G401.6 (cell line): ENCODE data around the gene SSR1.
"Not testable (repeated sequence)": the region's sequence is repeated elsewhere in the genome, so short reads cannot be mapped to it uniquely, and the experiment has no call there.

Experiments
- FAIRE-seq: peaks from 2 replicates; lab custom pipeline; 2012; peaks lifted over from hg19 to GRCh38; lab: Jason Lieb, UNC

SSR1 gene

DNA sequence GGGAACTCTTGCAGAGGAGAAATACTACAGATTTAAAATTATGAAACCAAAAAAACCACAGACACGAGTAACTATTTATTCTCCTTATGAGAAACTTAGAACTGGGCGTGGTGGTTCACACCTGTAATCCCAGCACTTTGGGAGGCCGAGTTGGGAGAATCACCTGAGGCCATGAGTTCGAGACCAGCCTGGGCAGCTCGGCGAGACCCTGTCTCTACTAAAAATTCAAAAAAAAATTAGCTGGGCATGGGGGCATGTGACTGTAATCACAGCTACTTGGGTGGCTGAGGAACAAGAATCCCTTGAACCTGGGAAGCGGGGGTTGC lies 36.8 kb downstream of the SSR1 start:
- no peak for FAIRE-seq

DNA sequence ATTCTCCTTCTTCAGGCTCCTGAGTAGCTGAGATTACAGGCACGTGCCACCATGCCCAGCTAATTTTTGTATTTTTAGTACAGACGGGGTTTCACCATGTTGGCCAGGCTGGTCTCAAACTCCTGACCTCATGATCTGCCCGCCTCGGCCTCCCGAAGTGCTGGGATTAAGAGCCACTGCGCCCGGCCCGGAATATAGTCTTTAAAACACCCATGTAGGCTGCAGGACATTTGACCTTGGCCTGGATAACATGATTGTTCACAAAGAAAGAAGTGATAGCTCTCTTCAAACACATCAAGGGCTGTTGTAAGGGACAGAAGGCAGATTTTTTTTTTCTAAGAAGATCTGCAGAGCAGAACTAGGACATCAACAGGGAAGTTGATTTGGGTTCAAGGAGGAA lies 38.5 kb downstream of the SSR1 start:
- not testable (repeated sequence) for FAIRE-seq

DNA sequence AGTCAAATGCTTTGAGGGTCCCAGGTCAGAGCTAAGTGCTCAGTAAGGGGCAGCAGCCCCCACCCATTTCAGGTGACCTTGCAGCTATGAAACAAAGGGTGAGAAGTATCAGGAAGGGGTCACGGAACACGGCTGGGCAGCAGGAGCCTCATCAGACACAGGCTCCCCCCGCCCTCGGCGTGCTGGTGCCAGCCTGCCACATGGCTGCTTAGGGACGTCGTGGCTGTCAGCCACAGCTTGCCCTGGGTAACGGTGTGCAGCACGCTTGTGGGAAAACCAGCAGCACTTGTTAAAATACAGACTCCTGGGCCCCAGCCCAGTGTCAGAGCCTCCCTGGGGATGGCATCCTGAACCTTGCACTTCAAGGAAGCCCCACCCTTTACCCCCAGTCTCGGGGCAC lies 39.3 kb downstream of the SSR1 start:
- FAIRE-seq = no peak

DNA sequence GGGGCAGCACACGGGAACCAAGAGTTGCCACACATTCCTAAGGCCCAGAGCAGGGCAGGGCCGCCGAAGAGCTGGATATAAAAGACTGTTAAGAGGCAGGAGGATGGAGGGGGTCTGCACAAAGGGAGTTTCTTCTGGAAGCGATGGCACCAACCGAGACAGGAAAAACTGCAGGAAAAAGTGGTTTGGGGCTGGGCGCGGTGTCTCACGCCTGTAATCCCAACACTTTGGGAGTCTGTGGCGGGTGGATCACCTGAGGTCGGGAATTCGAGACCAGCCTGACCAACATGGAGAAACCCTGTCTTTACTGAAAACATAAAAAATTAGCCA lies 41.8 kb downstream of the SSR1 start:
- no peak for FAIRE-seq

DNA sequence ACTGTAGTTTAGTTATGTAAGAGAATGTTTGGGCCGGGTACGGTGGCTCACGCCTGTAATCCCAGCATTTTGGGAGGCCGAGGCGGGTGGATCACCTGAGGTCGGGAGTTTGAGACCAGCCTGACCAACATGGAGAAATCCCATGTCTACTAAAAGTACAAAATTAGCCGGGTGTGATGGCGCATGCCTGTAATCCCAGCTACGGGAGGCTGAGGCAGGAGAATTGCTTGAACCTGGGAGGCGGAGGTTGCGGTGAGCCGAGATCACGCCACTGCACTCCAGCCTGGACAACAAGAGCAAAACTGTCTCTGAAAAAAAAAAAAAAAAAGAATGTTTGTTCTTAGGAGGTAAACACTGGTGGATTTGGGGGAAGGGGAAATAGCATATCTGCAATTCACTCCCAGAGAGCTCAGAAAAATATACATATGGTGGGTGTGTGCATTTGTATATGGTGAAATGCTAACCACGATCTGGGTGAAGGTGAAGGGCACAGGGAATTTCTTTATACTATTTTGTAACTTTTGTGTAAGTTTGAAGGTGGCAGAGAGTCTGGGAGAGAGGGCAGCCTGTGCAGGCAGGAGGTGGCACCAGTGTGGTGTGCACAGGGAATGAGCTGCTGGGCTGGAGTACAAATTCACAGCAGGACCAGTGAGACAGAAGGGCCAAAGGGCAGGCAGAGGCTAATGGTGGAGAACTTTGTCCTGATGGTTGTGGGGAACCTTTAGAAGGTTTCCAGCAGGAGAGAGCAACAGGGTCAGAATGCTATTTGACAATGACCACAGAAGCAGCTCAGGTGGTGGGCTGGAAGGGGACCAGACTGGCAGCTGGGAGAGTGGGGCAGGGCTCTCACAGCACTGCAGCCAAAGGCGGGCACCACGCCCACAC lies 42.4 kb downstream of the SSR1 start:
- FAIRE-seq = no peak

DNA sequence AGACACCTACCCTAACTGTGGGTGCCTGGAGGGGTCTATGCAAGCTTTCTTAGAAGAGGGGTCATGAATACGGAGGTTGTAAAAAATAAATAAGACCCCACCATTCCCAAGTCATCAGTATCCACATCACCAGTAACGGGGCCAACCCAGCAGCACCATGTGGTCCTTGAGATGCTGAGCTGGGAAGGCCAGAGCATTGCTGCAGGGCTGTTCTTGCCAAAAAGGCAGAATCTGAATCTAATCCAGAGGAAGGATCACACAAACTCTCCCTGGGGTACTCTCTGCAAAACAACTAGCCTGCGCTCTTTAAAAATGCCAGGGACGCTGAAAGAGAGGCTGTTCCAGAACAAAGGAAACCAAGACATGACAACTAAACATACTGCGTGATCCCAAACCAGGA lies 43.2 kb downstream of the SSR1 start:
- no peak for FAIRE-seq

DNA sequence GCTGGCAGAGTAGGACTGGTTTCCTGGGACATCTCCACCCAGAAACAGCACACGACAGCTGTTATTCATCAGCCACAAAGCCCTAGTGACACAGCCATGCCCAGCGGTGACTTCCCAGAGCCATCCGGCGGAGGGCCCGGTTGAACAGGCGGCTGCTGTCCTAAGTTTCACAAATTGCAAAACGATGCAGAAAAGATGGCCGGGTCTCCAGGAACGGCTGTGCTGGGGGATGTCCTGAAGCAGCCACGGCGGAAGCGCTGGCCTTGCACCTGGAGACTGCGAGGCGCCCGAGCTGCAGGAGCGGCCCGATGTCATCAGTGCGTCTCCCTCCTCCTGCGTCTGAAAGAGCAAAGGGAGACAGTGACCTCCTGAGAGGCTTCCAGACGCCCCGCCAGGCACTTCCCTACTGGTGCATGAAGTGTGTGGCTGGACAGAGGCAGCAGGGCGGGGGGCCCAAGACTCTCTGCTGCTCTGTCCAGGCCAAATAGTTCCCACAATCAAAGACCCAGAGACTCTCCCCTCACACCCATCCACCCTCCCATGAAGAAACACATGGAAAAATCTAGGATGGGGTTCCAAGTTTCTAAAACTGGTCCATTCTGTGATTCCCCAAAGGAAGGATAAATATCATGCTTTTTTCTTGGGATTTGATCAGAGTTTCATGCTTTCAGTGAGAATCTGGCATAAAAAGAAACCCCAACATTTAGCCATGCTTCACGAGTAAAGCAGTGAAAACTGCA lies 44.0 kb downstream of the SSR1 start:
- FAIRE-seq = no peak

DNA sequence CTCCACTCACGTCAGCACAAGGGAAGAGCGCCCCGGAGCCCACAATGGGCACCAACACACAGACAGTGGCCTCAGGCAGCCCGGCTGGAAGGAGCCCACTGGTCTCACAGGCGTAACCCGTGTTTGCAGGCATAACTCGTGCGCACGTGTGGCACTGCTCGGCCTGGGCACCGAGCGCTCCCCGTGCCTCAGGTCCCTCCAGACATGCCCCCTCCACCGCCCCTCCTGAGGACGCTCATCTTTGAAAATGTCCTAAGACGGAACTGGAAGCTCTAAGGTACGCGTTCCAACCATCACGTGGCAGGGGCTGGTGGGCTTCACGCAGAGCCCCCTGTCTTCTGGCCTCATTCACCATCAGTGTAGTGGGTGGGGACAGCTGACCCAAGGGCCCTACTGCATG lies 44.6 kb downstream of the SSR1 start:
- FAIRE-seq = no peak

DNA sequence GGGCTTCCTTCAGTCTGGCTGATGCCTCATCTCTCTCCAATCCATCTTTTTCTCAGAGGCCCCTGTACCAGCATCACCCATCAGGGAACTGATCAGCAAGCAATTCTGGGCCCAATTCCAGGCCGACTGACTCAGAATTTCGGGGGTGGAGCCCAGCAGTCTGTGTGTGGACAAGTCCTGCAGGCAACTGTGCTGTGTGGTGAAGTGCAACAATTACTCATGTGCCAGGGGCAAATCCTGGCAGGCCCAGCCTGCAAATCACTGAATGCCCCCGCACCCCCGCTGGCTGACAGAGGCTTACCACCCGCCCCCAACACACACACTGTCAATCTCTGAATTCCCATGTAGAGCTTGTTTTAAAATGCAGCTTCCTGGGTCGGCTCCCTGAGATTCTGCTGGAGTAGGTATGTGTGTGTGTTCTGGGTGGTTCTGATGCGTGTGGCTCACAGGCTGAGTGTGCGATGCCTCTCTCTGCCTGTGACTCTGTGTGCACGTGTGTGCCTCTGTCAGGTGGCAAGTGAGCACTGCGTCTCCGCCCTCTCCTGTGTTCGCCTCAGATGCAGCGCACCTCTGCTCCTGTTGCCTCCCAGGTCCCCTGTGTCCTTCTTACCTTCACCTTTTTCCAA lies 45.4 kb downstream of the SSR1 start:
- no peak for FAIRE-seq

DNA sequence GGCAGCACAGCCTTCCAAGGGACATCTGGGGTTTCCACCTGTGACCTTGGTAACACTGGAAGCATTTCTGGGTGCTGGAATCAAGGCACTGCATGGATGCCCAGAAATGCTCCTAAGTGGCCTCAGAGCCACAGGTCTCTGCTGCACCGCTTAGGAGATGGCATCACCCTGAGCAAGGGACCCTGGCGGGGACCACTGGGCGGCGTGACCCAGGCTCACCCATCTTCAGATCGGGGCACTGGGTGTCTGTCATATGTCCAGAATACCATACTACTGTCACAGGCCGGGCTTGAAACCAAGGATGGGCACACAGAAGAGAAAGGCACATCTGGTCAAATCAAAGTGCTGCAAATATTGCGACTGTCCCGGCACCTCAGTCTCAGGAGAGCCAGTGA lies 45.9 kb downstream of the SSR1 start:
- FAIRE-seq = no peak

DNA sequence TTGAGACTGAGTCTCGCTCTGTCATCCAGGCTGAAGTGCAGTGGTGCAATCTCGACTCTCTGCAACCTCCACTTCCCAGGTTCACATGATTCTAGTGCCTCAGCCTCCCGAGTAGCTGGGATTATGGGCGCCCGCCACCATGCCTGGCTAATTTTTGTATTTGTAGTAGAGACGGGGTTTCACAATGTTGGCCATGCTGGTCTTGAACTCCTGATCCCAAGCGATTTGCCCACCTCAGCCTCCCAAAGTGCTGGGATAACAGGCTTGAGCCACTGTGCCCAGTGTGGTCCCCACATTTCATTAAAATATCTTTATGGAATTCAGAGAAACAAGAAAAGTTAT lies 47.6 kb downstream of the SSR1 start:
- not testable (repeated sequence) for FAIRE-seq

DNA sequence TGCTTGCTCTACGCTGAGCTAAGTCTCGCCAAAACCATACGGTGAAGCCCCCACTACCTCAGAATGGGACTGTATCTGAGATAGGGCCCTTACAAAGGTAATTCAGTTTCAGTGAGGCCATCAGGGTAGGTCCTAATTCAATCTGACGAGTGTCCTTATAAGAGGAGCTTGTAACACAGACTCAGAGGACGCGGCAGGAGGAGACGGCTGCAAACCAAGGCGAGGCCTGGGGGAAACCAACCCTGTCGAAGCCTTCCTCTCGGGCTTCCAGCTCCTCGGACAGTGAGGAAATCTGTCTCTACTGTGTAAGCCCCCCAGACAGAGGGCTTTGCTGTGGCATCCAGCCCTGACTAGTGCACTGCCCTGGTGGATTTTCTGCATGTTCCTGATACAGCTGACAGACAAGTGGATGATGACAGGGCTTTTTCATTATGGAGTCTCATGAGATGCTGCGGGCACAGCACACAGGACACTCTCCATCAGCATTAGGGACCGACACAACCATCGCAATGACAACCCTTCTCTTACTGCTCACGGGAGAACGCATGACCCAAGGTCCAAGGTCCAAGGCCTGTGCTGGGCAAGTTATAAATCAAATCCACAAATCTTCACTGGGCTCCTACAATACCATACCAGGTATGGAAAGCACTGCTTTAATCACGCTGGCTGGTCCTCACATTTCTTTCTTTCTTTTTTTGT lies 48.2 kb downstream of the SSR1 start:
- FAIRE-seq = no peak

DNA sequence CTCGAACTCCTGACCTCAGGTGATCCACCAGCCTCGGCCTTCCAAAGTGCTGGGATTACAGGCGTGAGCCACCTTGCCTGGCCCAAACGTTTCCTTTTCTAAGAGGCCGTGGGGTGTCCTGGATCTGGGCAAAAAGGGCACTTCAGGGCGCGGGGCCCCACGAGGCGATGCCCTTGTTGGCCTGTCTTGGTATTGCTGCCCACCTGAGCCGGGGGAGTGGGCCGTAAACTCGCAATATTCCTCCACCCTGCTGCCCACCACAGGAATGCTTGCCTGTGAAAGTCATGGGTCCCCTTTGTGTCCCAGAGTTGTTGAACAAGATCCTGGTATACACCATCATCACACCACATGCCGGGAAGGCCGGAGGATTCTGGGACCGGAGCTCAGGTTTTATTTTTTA lies 49.0 kb downstream of the SSR1 start:
- no peak for FAIRE-seq

DNA sequence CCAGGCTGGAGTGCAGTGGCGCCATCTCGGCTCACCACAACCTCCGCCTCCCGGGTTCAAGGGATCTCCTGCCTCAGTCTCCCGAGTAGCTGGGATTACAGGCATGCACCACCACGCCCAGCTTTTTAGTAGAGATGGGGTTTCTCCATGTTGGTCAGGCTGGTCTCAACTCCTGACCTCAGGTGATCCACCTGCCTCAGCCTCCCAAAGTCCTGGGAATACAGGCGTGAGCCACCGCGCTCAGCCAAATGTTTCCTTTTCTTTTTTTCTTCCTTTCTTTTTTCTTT lies 49.5 kb downstream of the SSR1 start:
- FAIRE-seq = not testable (repeated sequence)

DNA sequence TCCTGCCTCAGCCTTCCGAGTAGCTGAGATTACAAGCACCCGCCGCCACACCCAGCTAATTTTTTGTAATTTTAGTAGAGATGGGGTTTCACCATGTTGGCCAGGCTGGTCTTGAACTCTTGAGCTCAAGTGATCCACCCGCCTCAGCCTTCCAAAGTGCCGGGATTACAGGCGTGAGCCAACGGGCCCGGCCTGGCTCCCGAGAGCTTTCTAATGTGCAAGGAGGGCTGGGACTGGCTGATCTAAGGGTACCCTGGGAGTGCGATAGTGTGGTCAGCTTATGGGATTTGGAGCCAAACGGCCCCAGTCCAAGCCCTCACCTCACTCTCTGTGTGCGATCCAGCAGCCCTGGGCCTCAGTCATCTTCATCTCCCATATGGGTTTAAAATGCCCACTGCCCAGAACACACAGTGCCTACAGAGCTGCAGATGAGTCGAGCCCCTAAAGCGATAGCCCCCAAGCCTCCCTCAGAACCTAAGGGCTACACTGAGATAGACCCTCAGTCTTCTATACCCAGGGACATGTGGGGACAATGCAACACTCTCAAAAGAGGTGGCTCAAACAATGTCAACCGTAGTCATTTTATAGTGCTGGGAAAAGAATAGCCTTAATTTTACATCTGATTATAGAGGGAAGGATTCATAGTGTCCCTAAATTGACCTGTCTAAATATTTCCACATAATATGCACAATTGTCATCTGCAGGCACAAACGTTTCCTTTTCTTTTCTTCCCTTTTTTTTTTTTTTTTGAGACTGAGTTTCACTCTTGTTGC lies 50.1 kb downstream of the SSR1 start:
- FAIRE-seq = no peak

DNA sequence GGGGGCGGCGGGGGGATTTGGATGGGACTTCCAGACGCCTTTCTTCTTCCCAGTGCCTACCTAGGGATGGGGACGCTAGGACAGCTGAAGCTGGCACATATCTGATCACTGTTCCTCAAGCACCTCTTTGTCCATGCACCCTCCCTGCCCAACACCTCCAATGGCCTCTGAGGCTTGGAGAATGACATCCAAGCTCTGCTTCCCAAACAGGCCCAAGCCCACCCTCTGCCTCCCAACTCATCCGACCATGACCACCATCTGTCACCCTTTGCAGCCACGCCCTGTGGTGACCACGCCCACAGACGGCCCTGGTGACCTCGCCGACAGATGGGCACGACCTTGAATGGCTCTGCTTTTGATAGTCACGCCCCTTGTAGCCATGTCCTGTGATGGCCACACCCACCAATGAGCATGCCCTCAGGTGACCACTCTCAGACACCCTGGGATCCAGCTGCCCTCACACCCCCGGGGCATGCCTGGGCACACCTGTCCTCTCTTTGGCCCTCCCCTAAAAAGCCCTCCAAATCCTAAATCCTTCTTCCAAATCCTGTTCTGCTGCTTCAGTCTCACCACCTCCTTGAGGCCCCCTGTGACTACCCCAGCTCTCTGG lies 51.0 kb downstream of the SSR1 start:
- no peak for FAIRE-seq

DNA sequence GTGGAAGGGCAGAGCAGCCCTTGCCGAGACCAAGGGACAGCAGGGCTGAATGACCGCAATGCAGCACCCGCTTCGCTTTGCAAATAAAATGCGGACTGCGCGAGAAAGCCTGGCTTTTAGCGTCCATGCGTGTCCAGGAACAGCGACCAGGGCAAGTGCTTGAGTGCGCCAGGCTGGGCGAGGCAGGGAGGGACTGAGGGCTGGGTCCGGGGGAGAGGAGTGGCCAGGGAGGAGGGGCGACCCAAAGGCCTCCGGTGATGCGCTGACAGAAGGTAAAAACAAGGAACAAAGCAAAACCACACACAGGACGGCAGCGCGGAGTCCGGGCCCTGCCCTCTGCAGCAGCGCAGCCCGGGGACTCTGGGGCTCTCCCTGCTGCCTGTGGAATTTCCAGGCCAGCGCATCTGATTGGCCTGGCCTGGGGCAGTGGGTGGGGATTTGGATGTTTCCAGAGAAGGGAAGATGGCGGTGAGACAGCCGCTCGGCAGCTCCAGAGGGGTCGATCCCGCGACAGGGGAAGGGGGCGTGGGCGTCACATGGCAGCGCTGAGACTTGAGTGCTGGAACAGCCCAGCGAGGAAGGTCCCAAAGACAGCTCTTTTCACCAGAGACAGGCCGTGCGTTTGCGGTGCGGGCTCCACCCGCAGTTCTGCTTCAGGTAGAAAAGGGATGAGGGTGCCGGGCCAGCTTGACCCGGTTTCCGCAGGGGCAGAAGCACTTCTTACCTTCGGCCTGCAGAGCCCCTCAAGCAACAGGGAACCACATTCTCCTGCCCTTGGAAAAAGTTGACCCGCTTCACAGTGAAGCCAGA lies 51.8 kb downstream of the SSR1 start:
- FAIRE-seq = peak; percentile 93

DNA sequence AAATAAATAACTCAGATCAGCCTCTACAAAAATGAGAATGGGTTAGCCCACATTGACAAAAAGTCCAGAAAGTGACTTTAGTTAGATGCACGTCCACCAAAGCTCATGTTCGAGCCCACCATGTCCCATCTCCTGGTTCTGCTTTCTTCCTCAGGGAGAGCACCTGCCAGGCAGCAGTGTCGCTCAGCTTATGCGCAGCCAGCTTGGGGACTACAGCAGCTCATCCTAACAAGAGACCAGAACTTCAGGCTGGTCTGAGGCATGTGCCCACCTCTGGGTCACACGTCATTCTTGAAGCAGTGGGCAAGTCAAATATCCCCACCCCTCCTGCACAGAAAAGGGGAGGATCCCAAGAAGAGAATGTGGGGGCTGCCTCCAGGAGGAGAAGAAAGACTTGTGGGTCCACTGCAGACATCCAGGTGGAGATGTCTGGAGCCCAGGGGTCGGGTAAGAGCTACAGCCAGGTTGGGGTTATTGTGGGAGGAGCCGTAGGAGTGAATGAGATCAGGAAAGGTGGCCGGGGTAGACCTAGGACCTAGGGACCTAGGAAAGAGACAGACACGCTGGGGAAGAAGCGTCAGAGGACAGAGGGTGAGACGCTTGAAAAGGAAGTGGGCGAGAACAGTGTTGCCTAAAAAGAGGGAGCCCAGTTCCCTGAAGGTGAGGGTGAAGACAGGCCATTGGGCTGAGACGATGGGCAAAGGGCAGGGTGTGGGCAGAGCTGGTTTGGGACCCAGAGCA lies 52.5 kb downstream of the SSR1 start:
- no peak for FAIRE-seq

DNA sequence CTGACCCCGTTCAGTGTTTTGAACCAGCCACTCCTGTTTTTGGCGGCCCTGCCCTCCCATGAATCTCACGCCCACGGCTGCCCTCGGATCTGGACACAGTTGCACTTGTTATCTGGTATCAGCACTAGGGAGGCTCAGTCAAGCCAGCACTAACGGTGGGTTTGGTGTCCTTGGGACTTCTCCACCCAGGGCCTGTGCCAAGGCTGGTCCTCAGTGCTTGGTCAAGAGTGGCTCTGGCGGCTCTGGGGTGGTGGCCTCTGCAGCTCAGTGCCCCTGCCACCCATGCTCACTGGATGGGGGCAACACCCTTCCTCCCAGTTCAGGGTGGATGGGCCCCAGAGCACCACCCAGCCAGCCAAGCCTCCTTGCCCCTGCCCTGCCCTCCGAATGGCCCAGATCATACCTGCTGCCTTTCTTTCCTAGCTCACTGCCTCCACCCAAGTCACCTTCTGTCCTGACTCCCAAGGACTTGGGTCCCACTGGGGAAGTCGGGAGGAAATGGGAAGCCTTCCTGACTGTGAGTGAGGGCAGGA lies 54.7 kb downstream of the SSR1 start:
- no peak for FAIRE-seq

DNA sequence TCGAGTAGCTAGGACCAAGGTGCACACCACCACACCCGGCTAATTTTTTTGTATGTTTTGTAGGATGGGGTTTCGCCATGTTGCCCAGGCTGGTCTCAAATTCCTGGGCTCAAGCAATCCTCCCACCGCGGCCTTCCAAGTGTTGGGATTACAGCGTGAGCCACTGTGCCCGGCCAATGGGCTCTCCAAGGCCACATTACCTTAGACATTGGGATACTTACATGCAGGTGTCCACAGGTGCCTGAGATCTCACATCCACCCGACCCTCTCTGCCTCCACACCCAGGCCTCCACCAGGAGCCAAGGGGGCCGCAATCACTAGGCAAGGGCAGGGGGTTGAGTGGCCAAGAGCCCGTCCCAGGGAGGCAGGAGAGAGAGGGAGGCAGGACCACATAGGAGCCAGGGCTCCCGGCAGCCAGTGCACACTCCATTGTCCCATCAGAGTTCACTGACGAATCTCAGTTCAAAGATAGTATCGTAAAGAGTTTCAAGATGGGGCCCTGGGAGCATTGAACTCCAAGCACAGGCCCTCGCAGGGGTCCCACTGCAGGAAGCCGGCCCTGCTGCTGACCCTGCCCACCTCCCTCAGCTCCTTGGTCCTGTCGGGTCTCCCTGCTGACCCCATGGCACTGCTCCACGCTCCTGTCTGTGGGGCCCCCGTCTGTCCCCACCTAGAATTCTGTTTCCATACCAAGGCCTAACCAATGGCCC lies 55.3 kb downstream of the SSR1 start:
- no peak for FAIRE-seq
